Activated CD4-positive, alpha-beta T cell treated with anti-CD3 and anti-CD28 coated beads, Interleukin-2, amount 10 ng/mL, durations not matched to agents 7 days and 5 days (primary cell): ENCODE results near the gene BHLHE40. TPM values are rescaled to one million over a fixed set of nuclear protein-coding genes. Genes with fewer than 3 reads are reported as not detected.

Source experiments
- CTCF ChIA-PET: fragments of 350-600 bp; sonication (Branson Sonifier 250); formaldehyde crosslinking; loops from one replicate; lab custom pipeline; 2021; ENCODE audit warnings: antibody characterized with exemption; lab: Charles Lee
- POLR2A ChIA-PET: fragments of 350-600 bp; sonication (Branson Sonifier 250); formaldehyde crosslinking; loops from one replicate; lab custom pipeline; 2021; ENCODE audit warnings: antibody characterized with exemption; lab: Charles Lee
- DNase-seq: peaks from one replicate; pipeline ENCODE4 v3.0.0-alpha.2; 2020
- H3K27ac Mint-ChIP-seq: one replicate; pipeline ENCODE4 v1.8.0; 2021; ENCODE audit warnings: mild to moderate bottlenecking, moderate library complexity, mixed read lengths
- H3K27me3 Mint-ChIP-seq: one replicate; pipeline ENCODE4 v1.8.0; 2021; ENCODE audit warnings: mixed read lengths
- H3K36me3 Mint-ChIP-seq: one replicate; pipeline ENCODE4 v1.8.0; 2021; ENCODE audit warnings: low read depth, mixed read lengths
- H3K4me1 Mint-ChIP-seq: one replicate; pipeline ENCODE4 v1.8.0; 2021; ENCODE audit warnings: mixed read lengths
- H3K4me3 Mint-ChIP-seq: one replicate; pipeline ENCODE4 v1.8.0; 2021; ENCODE audit warnings: mild to moderate bottlenecking, moderate library complexity, mixed read lengths
- H3K9me3 Mint-ChIP-seq: one replicate; pipeline ENCODE4 v1.8.0; 2021; ENCODE audit warnings: mixed read lengths
- total RNA-seq, 2 experiments: library from RNA; stranded (reverse); gene quantifications; one replicate each; pipeline ENCODE4 v1.2.3, GENCODE V29; 2021

BHLHE40 gene
- total RNA-seq, 2 experiments from 2014 or later, result 105 to 112 TPM

DNA sequence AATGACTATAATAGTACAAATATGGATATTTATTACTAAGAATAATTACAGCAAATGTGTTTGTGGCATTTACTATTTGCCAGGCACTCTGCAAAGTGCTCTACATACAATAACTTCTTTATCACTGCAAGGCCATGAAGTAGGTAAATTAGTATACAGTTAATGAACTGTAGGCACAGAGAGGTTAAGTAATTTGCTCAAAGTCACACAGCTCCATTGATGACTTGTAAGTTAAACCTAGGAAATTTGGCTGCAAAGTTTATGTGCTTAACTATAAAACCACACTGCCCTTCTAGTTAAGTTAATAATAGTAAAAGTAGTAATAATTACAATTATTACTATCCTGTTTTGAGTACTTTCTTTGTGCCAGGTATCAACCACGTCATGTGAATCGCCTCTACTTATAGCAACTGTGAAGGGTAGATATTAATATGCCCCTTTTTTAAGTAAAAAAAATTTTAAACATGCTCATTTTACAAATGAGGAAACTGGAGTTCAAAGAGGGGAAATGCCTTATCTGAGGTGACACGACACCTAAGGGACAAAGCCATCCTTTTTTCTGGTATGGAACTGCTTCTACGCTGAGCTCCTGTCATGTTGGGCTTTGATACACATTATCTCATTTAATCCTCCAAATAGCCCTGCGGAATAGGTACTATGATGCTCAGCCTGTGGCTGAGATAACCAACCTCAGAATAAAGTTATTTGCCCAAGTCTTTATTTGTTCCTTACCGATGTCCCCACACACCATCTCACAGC is 8.5 kb downstream of the BHLHE40 start:
- Mint-ChIP-seq H3K27me3 (no peaks in the 10 kb centered on the region), H3K9me3 (no peaks in the 10 kb centered on the region), H3K4me3 (peak overlapping the region; percentile 78), H3K36me3 (peaks cover 32% of the 10 kb centered on the region), H3K27ac (peak overlapping the region; percentile 87), H3K4me1 (peaks cover 62% of the 10 kb centered on the region)
- DNase-seq, result no peak
- ChIA-PET POLR2A (interaction anchor here (0.7 to 0.8 kb wide), 2 partner anchors 11 to 24 kb away, joined by 3 to 4 read pairs; no protein-coding TSS in a partner anchor), CTCF (interaction anchor here (0.6 to 13.9 kb wide), 6 partner anchors 11 to 362 kb away, joined by 3 to 197 read pairs (median 8); no protein-coding TSS in a partner anchor)

DNA sequence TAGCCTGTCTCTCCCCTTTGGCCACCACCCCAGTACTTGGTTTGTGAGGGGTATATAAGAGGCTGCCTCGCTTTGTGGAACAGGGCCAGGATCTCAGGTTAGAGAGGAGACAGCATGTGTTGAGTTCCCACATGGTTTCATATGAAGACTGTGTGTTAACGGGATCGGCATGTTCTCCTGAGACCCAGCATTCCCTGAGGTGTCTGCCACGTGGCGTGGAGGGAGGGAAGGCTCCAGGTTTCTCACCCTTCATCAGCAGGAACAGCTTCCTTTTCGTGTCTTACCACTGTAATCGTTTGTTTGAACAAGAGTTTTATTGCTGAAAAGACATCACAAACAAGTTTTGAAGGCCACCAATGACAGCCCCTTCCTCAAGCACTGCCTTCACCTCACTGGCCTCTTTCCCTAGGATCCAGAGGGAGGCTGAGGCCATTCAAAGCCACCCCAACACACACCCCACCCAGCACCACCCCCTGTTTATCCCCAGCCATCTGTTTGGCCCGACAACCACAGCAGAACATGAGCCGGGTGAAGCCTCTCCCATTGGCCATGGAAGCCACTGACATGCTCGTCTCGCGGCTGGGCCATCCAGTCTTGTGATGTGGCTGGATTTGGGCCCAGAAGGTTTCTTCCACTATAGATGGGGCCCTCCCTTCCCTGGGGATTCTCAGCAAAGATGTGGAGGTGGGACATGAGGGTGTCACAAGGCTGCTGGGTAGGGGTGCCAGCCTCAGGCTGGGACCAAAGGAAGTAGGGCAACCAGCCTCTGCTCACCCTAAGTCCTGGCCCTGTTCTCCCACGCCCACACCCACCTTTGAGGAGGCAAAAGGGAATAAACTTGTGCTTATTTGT is 10.0 kb downstream of the BHLHE40 start:
- Mint-ChIP-seq H3K27me3 (no peaks in the 10 kb centered on the region), H3K4me1 (peaks cover 51% of the 10 kb centered on the region), H3K36me3 (peaks cover 17% of the 10 kb centered on the region), H3K4me3 (no peak overlapping the region), H3K9me3 (no peaks in the 10 kb centered on the region), H3K27ac (no peak overlapping the region)
- CTCF ChIA-PET, result interaction anchor here (0.6 to 13.9 kb wide), 4 partner anchors 9 to 150 kb away, joined by 3 to 197 read pairs (median 5); no protein-coding TSS in a partner anchor
- DNase-seq, result no peak
- POLR2A ChIA-PET, result no interaction called here

- DNase-seq, result no peak
- CTCF ChIA-PET, result no interaction called here
- H3K4me1 Mint-ChIP-seq, result peaks cover 49% of the 10 kb centered on the region
- H3K36me3 Mint-ChIP-seq, result peaks cover 12% of the 10 kb centered on the region
- H3K9me3 Mint-ChIP-seq, result no peaks in the 10 kb centered on the region
- no peak overlapping the region for H3K27ac Mint-ChIP-seq
- no peaks in the 10 kb centered on the region for H3K27me3 Mint-ChIP-seq
- POLR2A ChIA-PET, result no interaction called here
- no peak overlapping the region for H3K4me3 Mint-ChIP-seq
These were observed 10.8 kb downstream of the BHLHE40 start for GRCh38 chr3:4990069-4990468.

DNA sequence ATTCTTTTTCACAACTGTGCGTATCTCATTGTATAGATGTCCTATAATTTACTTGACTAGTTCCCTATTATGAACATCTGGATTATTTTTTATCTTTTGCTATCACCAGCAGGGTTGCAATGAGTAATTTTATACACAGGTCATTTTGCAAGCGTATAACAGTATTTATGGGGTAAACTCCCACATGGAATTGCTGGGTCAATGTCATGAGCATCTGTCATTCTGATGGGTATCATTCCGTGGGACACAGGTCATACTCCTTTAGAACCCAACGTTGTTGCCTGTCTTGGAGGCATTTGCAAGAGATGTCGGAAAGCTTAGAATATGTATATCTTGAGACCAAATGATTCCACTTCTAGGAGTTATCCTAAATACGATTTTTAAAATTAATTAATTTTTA is 12.9 kb downstream of the BHLHE40 start:
- Mint-ChIP-seq H3K27ac (no peak overlapping the region), H3K4me1 (peaks cover 32% of the 10 kb centered on the region), H3K4me3 (no peak overlapping the region), H3K36me3 (no peaks in the 10 kb centered on the region), H3K27me3 (no peaks in the 10 kb centered on the region), H3K9me3 (no peaks in the 10 kb centered on the region)
- DNase-seq, result no peak
- CTCF ChIA-PET, result interaction anchor here (1.1 to 4.3 kb wide), 3 partner anchors 8 to 281 kb away, joined by 4 to 23 read pairs (median 23); no protein-coding TSS in a partner anchor
- POLR2A ChIA-PET, result no interaction called here

DNA sequence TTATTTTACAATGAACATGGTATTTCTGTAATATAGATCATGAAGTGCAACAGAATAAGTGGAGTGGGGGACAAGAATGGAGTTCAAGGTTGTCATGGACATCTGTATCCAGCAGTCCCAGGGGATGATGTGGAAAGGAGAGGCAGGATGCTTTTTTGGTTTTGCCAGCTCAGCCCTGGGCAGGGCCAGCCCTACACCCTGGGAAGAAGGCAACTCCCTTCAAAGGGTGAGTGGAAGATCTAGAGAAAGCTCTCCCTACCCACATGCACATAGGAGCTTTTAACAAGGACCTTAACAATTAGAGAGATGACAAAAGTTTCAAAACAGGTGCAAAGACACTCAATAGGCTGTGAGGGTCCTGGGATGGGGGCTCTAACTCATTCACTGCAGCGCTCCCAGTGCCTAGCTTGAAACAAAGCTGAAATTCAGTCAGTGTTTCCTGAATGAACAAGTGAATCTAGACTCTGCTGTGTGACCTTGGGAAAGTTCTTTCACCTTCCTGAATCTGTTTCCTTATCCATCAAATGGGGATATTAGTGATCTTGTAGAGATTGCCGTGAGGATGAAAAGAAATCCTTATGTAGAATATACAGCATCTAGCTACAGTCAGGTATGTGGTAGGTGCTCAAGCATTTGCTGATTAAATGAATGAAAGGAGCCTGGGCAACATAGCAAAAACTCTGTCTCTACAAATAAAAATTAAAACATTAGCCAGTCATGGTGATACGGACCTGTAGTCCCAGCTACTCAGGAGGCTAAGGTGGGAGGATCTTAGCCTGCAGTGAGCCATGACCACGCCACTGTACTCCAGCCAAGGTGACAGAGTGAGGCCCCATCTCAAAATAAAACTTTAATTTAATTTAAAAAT is 14.3 kb downstream of the BHLHE40 start:
- H3K27me3 Mint-ChIP-seq, result no peaks in the 10 kb centered on the region
- POLR2A ChIA-PET, result no interaction called here
- H3K4me3 Mint-ChIP-seq, result no peak overlapping the region
- no peaks in the 10 kb centered on the region for H3K9me3 Mint-ChIP-seq
- no peak for DNase-seq
- no peaks in the 10 kb centered on the region for H3K36me3 Mint-ChIP-seq
- CTCF ChIA-PET, result interaction anchor here (0.5 to 4.3 kb wide), 9 partner anchors 9 to 208 kb away, joined by 3 to 23 read pairs (median 4); partner anchors contain the start of gene BHLHE40
- no peak overlapping the region for H3K27ac Mint-ChIP-seq
- H3K4me1 Mint-ChIP-seq, result peaks cover 22% of the 10 kb centered on the region

DNA sequence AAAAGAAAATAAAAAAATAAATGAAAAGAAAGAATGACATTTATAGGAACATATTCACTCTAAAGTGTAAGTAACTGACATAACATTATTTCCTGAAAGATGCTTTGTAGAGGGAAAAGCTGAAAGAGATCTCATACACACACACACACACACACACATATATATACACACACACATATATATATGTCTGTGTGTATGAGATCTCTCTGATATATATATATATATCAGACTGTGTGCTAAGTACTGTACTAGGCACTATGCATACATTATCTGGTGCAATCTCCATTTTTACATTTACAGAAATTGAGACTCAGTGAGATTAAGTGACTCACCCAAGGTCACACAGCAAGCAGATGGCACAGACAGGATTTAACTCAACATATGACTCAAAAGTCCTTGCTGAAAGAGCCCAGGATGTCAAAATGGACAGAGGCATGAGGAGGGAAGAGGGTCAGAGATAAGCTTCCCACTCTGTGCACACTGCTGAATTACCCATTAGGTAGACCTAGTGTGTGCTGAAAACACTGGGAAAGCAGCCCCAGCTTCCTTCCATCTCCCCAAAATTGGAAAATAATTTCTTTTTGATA is 15.0 kb downstream of the BHLHE40 start:
- no peak overlapping the region for H3K4me3 Mint-ChIP-seq
- H3K9me3 Mint-ChIP-seq, result no peaks in the 10 kb centered on the region
- H3K27me3 Mint-ChIP-seq, result no peaks in the 10 kb centered on the region
- DNase-seq, result no peak
- H3K36me3 Mint-ChIP-seq, result no peaks in the 10 kb centered on the region
- no peak overlapping the region for H3K27ac Mint-ChIP-seq
- POLR2A ChIA-PET, result no interaction called here
- H3K4me1 Mint-ChIP-seq, result peaks cover 14% of the 10 kb centered on the region
- CTCF ChIA-PET, result interaction anchor here (0.5 to 4.3 kb wide), 10 partner anchors 8 to 283 kb away, joined by 3 to 23 read pairs (median 6); partner anchors contain the start of gene BHLHE40

- no peak overlapping the region for H3K4me3 Mint-ChIP-seq
- ChIA-PET CTCF (interaction anchor here (0.8 to 4.3 kb wide), 5 partner anchors 8 to 283 kb away, joined by 4 to 23 read pairs (median 9); no protein-coding TSS in a partner anchor), POLR2A (no interaction called here)
- no peaks in the 10 kb centered on the region for H3K27me3 Mint-ChIP-seq
- no peaks in the 10 kb centered on the region for H3K36me3 Mint-ChIP-seq
- H3K9me3 Mint-ChIP-seq, result no peaks in the 10 kb centered on the region
- no peak for DNase-seq
- H3K27ac Mint-ChIP-seq, result no peak overlapping the region
- peaks cover 17% of the 10 kb centered on the region for H3K4me1 Mint-ChIP-seq
These were observed 15.7 kb downstream of the BHLHE40 start for GRCh38 chr3:4994823-4995499.

DNA sequence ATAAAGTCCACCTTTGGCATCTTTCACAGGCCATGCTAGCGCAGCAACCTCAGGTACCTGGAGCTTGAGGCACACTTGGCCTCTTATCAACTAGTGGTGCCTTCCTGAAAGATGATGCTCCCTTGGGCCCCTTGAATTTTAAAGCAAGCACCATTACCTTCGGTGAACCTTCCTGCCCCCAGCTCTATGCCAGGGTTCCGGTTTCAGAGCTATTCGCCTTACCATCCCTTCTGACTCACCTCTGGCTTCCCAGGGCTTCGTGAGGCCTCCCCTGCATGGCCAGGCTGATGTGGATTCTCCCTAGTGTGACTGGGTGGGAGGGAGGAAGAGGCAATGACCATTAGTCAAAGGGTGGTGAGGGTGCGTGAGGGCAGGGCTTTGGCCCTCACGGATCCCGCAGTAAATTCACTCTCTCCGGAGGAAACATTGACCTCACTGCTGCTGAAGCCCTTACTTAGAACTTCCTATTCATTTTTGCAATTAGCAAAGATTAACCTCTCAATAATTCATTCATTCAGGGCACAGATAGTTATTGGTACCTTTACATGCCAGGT is 16.3 kb downstream of the BHLHE40 start:
- Mint-ChIP-seq H3K4me3 (no peak overlapping the region), H3K27ac (no peak overlapping the region), H3K36me3 (no peaks in the 10 kb centered on the region), H3K9me3 (no peaks in the 10 kb centered on the region), H3K27me3 (no peaks in the 10 kb centered on the region), H3K4me1 (peaks cover 19% of the 10 kb centered on the region)
- no peak for DNase-seq
- ChIA-PET POLR2A (no interaction called here), CTCF (interaction anchor here (1.8 to 3.6 kb wide), 3 partner anchors 12 to 284 kb away, joined by 6 to 23 read pairs (median 9); no protein-coding TSS in a partner anchor)

DNA sequence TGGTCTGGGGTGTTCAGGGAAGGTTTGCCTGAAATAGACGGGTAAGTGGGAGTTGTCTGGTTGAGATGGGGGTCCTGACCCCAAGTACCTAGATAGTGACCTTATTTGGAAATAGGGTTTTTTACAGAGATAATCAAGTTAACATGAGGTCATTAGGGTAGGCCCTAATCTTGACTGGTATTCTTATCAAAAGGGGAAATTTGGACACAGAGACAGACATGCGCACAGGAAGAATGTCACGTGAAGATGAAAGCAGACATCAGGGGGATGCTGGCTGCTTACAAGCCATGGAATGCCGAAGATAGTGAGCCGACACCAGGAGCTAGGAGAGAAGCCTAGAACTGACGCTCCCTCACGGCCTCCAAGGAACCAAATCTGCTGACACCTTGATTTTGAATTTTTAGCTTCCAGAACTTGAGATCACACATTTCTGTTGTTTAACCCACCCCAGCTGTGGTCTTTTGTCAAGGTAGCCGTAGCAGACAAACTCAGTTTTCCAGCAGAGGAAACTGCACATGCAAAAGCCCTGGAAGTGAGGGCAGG is 17.1 kb downstream of the BHLHE40 start:
- Mint-ChIP-seq H3K4me3 (no peak overlapping the region), H3K27me3 (no peaks in the 10 kb centered on the region), H3K4me1 (peaks cover 21% of the 10 kb centered on the region), H3K36me3 (no peaks in the 10 kb centered on the region), H3K27ac (no peak overlapping the region), H3K9me3 (no peaks in the 10 kb centered on the region)
- POLR2A ChIA-PET, result no interaction called here
- no peak for DNase-seq
- CTCF ChIA-PET, result interaction anchor here (0.6 to 2.4 kb wide), 4 partner anchors 11 to 275 kb away, joined by 3 to 7 read pairs (median 4); no protein-coding TSS in a partner anchor

- H3K9me3 Mint-ChIP-seq, result no peaks in the 10 kb centered on the region
- POLR2A ChIA-PET, result no interaction called here
- H3K36me3 Mint-ChIP-seq, result no peaks in the 10 kb centered on the region
- H3K27me3 Mint-ChIP-seq, result no peaks in the 10 kb centered on the region
- no peak overlapping the region for H3K4me3 Mint-ChIP-seq
- H3K4me1 Mint-ChIP-seq, result peaks cover 24% of the 10 kb centered on the region
- H3K27ac Mint-ChIP-seq, result no peak overlapping the region
- CTCF ChIA-PET, result interaction anchor here (0.6 to 1.8 kb wide), 4 partner anchors 12 to 26 kb away, joined by 3 to 7 read pairs (median 4); no protein-coding TSS in a partner anchor
- DNase-seq, result no peak
These were observed 17.6 kb downstream of the BHLHE40 start for GRCh38 chr3:4996771-4997291.
